OCI-LY1 (cell line): ENCODE data around the gene BPIFB2.

ENCODE experiments used
- EZH2 ChIP-seq: fragments of 200-600 bp; sonication (generic), shearing (Covaris generic); IDR thresholded peaks from 2 replicates; pipeline ENCODE4 v1.8.0; 2017; ENCODE audit warnings: borderline replicate concordance, mixed run types, mild to moderate bottlenecking, antibody characterized with exemption, low read length, moderate library complexity, mixed read lengths
- TF ChIP-seq, protein P1 (sequence below): fragments of 200-600 bp; sonication (generic), shearing (Covaris generic); IDR thresholded peaks from 2 replicates; pipeline ENCODE4 v1.5.1; 2017; ENCODE audit warnings: mild to moderate bottlenecking, antibody characterized with exemption, low read length, moderate library complexity, mixed read lengths

DNA sequence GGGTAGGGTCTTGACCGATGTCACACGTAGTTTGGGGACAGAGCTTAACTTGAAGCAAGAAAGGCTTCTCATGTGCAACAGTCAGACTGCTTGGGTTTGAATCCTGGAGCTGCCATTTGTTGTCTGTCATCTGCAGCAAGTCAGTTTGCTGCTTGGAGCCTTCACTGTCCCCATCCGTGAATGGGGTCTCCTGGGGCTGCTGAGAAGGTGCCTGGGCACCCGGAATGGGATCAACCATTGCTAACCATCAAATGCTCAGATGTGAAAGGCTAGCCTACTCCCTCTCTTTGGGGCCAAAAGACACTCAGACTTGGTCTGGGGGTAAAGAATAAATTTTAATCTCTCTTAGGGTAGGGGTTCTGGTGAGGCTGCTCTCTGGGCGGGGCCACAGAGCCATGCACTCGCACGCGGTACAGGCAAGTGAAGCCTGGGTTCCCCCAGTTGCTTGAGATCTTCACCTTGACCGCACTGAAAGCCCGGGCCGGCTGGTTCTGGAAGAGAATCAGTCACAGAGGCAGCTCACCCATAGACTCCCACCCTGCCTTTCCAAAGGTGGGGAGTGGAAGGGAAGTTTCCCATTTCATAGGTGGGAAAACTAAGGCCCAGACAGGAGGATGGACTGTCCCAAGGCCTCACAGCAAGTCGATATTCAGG, 23.9 kb upstream of the BPIFB2 start:
- TF ChIP-seq, protein P1, sequence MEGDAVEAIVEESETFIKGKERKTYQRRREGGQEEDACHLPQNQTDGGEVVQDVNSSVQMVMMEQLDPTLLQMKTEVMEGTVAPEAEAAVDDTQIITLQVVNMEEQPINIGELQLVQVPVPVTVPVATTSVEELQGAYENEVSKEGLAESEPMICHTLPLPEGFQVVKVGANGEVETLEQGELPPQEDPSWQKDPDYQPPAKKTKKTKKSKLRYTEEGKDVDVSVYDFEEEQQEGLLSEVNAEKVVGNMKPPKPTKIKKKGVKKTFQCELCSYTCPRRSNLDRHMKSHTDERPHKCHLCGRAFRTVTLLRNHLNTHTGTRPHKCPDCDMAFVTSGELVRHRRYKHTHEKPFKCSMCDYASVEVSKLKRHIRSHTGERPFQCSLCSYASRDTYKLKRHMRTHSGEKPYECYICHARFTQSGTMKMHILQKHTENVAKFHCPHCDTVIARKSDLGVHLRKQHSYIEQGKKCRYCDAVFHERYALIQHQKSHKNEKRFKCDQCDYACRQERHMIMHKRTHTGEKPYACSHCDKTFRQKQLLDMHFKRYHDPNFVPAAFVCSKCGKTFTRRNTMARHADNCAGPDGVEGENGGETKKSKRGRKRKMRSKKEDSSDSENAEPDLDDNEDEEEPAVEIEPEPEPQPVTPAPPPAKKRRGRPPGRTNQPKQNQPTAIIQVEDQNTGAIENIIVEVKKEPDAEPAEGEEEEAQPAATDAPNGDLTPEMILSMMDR: no peak
- no peak for TF ChIP-seq EZH2
